Measurements from ENCODE around the gene TULP4.

The TULP4 gene

GRCh38 chr6:158514991-158515390, 202.7 kb downstream of the TULP4 start:
- no peak for TF ChIP-seq PKNOX1 (IDR thresholded peaks at IDR 0.05)
- no peak for TF ChIP-seq NFRKB (IDR thresholded peaks at IDR 0.05)
- TF ChIP-seq L3MBTL2 (conservative IDR thresholded peaks at IDR 0.05), result no peak
- TF ChIP-seq FOXK2 (IDR thresholded peaks at IDR 0.05), result no peak
- no peak for TF ChIP-seq ARNT (IDR thresholded peaks at IDR 0.05)
- no peak for TF ChIP-seq SP1 (IDR thresholded peaks at IDR 0.05)
- TF ChIP-seq CTBP1 (IDR thresholded peaks at IDR 0.05; ENCODE audit: borderline replicate concordance), result no peak
- TF ChIP-seq HDGF (IDR thresholded peaks at IDR 0.05; ENCODE audit: borderline replicate concordance), result no peak
- DNase-seq (ENCODE audit: extremely low spot score), result no peak
- ChIA-PET POLR2A (no interaction called here), CTCF (no interaction called here)

DNA sequence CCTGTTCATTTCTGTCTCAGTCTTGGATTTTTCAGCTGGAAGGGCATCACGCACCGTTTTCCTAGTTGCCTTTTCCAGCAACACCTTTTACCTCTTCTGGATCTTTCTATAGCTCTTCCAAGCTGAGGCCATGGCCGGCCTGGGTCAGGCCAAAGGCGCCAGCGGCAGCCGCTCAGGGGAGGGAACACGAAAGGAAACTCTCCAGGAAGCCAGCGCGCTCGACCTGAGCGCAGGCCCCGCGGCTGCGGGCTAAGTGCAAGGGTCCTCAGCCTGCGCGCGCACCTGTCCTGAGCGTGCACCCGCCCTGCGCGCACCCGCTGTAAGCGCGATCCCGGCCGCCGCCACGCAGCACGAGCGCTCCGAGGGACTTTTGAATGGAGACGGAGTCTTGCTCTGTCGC, 203.8 kb downstream of the TULP4 start:
- no peak for DNase-seq (ENCODE audit: extremely low spot score)
- POLR2A ChIA-PET, result no interaction called here
- TF ChIP-seq FOXK2 (IDR thresholded peaks at IDR 0.05) (no peak), NFRKB (IDR thresholded peaks at IDR 0.05) (no peak), FOXM1 (IDR thresholded peaks at IDR 0.05; ENCODE audit: borderline replicate concordance) (no peak), TARDBP (IDR thresholded peaks at IDR 0.05) (no peak), ZNF384 (IDR thresholded peaks at IDR 0.05) (no peak), L3MBTL2 (conservative IDR thresholded peaks at IDR 0.05) (no peak), BHLHE40 (IDR thresholded peaks at IDR 0.05; ENCODE audit: borderline replicate concordance) (no peak)
- CTCF ChIA-PET, result no interaction called here

- ChIA-PET CTCF (no interaction called here), POLR2A (no interaction called here)
- DNase-seq (ENCODE audit: extremely low spot score), result no peak
- no peak for TF ChIP-seq CTBP1 (IDR thresholded peaks at IDR 0.05; ENCODE audit: borderline replicate concordance)
- TF ChIP-seq SP1 (IDR thresholded peaks at IDR 0.05), result no peak
- TF ChIP-seq LEF1 (IDR thresholded peaks at IDR 0.05; ENCODE audit: borderline replicate concordance), result no peak
- TF ChIP-seq L3MBTL2 (conservative IDR thresholded peaks at IDR 0.05), result no peak
- TF ChIP-seq ARNT (IDR thresholded peaks at IDR 0.05), result no peak
- TF ChIP-seq ZNF384 (IDR thresholded peaks at IDR 0.05), result no peak
- TF ChIP-seq FOXK2 (IDR thresholded peaks at IDR 0.05), result no peak
- no peak for TF ChIP-seq FOXA1 (IDR thresholded peaks at IDR 0.05)
- no peak for TF ChIP-seq BHLHE40 (IDR thresholded peaks at IDR 0.05; ENCODE audit: borderline replicate concordance)
- TF ChIP-seq PKNOX1 (IDR thresholded peaks at IDR 0.05), result no peak
- TF ChIP-seq SUZ12 (IDR thresholded peaks at IDR 0.05), result no peak
- no peak for TF ChIP-seq HDGF (IDR thresholded peaks at IDR 0.05; ENCODE audit: borderline replicate concordance)
Observed at GRCh38 chr6:158517038-158517437, 204.8 kb downstream of the TULP4 start.

DNA sequence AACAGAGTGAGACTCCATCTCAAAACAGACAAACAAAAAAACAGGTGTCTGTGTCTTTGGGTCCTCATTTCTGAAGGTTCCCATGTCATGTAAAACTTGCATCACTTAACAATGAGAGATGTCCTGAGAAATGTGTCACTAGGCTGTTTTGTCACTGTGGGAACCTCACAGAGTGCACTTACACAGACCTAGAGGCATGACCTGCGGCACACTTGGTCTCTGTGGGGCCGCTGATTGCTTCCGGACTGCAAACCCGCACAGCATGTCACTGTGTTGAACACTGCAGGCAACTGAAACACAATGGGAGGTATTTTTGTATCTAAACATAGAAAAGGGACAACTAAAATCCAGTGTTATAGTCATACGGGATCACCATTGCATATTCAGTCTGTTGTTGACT, 205.3 kb downstream of the TULP4 start:
- TF ChIP-seq PKNOX1 (IDR thresholded peaks at IDR 0.05) (no peak), TARDBP (IDR thresholded peaks at IDR 0.05) (no peak), LEF1 (IDR thresholded peaks at IDR 0.05; ENCODE audit: borderline replicate concordance) (no peak), ARNT (IDR thresholded peaks at IDR 0.05) (no peak), FOXA1 (IDR thresholded peaks at IDR 0.05) (no peak), ELF4 (IDR thresholded peaks at IDR 0.05) (no peak), FOXM1 (IDR thresholded peaks at IDR 0.05; ENCODE audit: borderline replicate concordance) (no peak), HDGF (IDR thresholded peaks at IDR 0.05; ENCODE audit: borderline replicate concordance) (no peak), BHLHE40 (IDR thresholded peaks at IDR 0.05; ENCODE audit: borderline replicate concordance) (no peak), L3MBTL2 (conservative IDR thresholded peaks at IDR 0.05) (no peak), NFRKB (IDR thresholded peaks at IDR 0.05) (no peak), SUZ12 (IDR thresholded peaks at IDR 0.05) (no peak), SP1 (IDR thresholded peaks at IDR 0.05) (no peak)
- DNase-seq (ENCODE audit: extremely low spot score), result no peak
- CTCF ChIA-PET, result no interaction called here
- POLR2A ChIA-PET, result no interaction called here

DNA sequence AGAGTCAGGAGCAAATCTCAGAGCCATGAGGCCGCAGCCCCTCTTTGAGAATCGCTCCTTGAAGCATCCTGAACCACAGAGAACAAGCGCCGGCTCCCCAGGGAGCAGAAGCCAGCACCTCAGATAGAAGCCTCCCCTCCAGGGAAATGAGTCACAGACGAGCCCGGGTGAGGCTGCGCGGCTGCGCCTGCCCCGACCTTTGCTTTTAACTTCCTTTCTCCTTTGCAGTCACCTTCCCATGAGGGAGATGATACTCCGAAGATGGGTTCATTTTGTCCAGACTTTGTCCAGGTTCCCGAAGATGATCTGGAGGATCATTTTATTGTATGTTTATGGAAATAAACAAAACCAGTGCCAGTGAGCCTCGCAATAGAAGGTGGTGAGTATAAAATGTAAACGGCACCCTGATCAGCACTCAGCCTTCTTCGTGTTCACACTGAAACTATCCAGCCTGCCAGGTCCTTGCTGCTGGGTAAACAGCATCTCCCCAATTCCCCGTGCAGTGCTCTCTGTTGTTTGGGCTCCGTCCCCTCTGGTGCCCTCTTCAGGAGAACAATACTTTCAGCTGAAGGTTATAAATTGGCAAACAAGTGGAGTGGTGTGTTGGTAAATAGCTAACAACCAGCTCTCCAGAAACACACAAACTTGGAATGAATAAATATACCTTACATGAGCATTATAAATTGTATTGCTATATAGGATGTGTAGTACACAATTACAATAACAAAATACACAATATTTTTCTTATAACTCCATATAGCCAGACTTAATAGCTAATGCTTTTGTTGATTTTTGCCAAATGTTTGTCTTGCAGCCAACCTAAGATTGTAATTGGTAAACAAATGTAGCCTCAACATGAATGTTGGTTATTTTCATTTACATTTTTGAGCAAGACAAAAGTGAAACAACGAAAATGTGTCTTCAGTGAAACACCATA, 206.2 kb downstream of the TULP4 start:
- POLR2A ChIA-PET, result no interaction called here

More for the DNA sequence above, 206.2 kb downstream of the TULP4 start:
- peak; percentile 70 for DNase-seq (ENCODE audit: extremely low spot score)
- CTCF ChIA-PET, result interaction anchor here (0.6 to 1.2 kb wide), 9 partner anchors 12 to 304 kb away, joined by 3 to 6 read pairs (median 4); no protein-coding TSS in a partner anchor
- TF ChIP-seq LEF1 (IDR thresholded peaks at IDR 0.05; ENCODE audit: borderline replicate concordance) (no peak), L3MBTL2 (conservative IDR thresholded peaks at IDR 0.05) (no peak), FOXM1 (IDR thresholded peaks at IDR 0.05; ENCODE audit: borderline replicate concordance) (no peak), ELF4 (IDR thresholded peaks at IDR 0.05) (no peak), ZNF384 (IDR thresholded peaks at IDR 0.05) (no peak), PKNOX1 (IDR thresholded peaks at IDR 0.05) (no peak), CTBP1 (IDR thresholded peaks at IDR 0.05; ENCODE audit: borderline replicate concordance) (no peak), SUZ12 (IDR thresholded peaks at IDR 0.05) (no peak), ARNT (IDR thresholded peaks at IDR 0.05) (no peak), BHLHE40 (IDR thresholded peaks at IDR 0.05; ENCODE audit: borderline replicate concordance) (no peak), TARDBP (IDR thresholded peaks at IDR 0.05) (no peak), HDGF (IDR thresholded peaks at IDR 0.05; ENCODE audit: borderline replicate concordance) (no peak), NFRKB (IDR thresholded peaks at IDR 0.05) (no peak), SP1 (IDR thresholded peaks at IDR 0.05) (no peak), FOXA1 (IDR thresholded peaks at IDR 0.05) (no peak), FOXK2 (IDR thresholded peaks at IDR 0.05) (no peak)
